H7 (cell line): Measurements from ENCODE around the gene FKBP3. TPM values are rescaled to one million over a fixed set of nuclear protein-coding genes. Genes with fewer than 3 reads are reported as not detected.
A peak's percentile ranks its signal among the peaks of the same experiment; 100 is the strongest.
"Not testable (repeated sequence)": the region's sequence is repeated elsewhere in the genome, so short reads cannot be mapped to it uniquely, and the experiment has no call there.

Experiments
- DNase-seq: peaks from one replicate; pipeline ENCODE4 v3.0.0; 2012
- H3K27me3 ChIP-seq: 2 replicates; pipeline ENCODE4 v1.6.0; 2011; ENCODE audit warnings: mild to moderate bottlenecking, low read length; ENCODE audit not compliant: control insufficient read depth, insufficient read depth
- H3K36me3 ChIP-seq: replicated peaks from 2 replicates; pipeline ENCODE4 v1.5.1; 2011; ENCODE audit warnings: low read length; ENCODE audit not compliant: control insufficient read depth, insufficient read depth
- H3K4me3 ChIP-seq: 2 replicates; pipeline ENCODE4 v1.5.1; 2011; ENCODE audit warnings: low read depth, mild to moderate bottlenecking, control low read depth, low read length, moderate library complexity; ENCODE audit not compliant: insufficient read depth
- total RNA-seq: library from RNA; depleted of rRNA; stranded (reverse); fragments of >200 nt; shearing (Covaris generic); gene quantifications from 2 replicates; pipeline ENCODE4 v1.2.3, GENCODE V29; 2014

FKBP3 gene
- total RNA-seq, 1 experiment from 2014 or later: 54.0 TPM

DNA sequence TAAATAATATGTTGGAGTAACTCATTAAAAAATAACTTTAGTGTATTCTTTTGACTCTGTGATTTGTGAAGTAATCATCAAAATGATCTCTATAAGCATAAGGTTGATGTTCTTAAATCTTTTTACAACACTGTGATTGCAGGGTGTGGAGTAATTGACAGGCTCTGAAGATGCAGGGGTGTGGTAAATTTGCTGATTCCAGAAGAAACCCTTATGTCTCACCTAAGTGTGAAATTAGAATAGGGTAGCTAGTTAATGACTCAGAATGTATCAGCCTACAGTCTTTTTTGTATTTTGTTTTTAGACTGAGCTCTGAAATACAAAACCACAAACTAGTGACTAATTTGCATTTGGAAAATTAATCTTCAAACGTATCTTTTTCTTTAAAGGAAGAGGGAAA is 44.5 kb downstream of the FKBP3 start:
- no peak for DNase-seq
- no peaks in the 10 kb centered on the region for H3K27me3 ChIP-seq
- H3K4me3 ChIP-seq: no peak overlapping the region
- H3K36me3 ChIP-seq: no peaks in the 10 kb centered on the region

DNA sequence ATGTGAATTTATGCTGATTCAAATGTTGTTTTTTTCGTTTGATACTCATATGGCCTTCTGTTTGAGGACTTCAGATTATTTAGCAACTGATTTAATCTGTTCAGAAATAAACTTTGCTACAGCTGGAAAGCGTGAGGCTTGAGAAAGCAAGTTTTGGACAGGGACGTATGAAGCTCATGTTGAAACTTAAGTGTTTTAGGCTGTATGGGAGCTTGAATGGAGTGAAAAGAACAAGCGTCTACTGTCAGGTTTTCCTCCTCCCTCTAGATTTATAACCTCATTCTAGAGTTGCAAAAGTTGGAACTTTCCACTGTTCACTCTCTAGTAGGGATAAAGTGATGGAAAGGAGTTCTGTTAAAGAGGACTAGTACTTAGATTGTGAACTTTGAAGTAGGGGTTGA is 49.3 kb downstream of the FKBP3 start:
- no peaks in the 10 kb centered on the region for H3K27me3 ChIP-seq
- no peak for DNase-seq
- no peaks in the 10 kb centered on the region for H3K36me3 ChIP-seq
- H3K4me3 ChIP-seq: peak overlapping the region; percentile 84

DNA sequence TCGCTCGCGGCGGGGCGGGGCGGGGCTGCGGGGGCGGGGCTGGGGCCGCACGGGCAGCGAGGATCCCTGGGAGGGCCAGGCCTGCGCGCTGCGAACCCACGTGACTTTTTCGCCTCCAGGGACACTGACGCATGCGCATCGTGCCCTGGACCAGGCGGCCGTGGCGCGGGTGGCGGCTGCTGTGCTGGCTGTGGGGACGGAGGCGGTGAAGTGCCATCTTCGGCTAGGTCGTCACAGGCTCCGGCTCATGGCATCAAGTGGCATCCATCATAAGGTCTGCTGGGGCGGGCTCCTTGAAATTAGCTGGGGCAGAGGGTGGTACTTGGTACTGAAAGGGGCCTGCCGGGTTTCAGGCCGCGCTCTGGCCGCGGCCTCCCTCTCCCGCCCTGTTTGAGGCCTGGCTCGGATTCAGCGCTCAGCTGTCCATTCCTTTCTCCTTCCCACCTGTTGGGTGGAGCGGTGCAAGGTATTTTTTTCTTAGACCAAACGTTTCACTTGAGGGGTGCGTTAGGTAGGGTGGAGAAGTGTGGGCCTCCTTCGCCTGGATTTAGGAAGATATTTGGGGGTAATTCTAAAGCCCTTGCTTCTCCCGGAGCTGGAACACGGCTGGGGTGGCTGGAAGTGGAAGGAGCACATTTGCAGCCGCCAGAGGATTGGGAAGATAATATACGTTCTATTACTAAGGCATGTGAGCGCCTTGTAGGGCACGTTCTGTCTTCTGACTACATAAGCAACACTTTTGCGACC is 50.1 kb downstream of the FKBP3 start, which contains the start of gene PRPF39:
PRPF39 (plus strand) TSS at position 141 of the 747 bp plus-strand sequence. CDS start 11,124 bp downstream, outside the sequence.
- DNase-seq: peak; percentile 97
- H3K4me3 ChIP-seq: peak within 1 kb of the TSS; percentile 84

DNA sequence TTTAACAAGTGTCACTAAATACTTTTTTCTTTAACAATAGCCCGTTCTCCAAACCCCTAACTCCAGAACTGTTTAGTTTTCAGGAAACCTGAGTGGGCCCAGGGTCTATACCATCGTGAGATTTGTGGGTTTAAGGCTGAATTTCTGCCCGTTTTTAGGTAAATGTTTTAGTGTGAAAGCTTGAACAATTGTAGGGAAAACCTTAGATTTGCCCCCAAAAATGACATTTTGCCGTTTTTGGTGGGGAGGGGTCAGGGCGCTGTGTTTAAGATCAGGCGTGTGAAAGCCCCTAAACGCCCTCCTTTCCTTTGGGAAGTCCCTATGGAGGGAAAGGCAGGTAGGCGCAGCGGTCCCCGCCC is 50.7 kb downstream of the FKBP3 start:
- DNase-seq: no peak
- peak overlapping the region; percentile 27 for H3K4me3 ChIP-seq
- no peaks in the 10 kb centered on the region for H3K36me3 ChIP-seq

More for the DNA sequence above, 50.1 kb downstream of the FKBP3 start, which contains the start of gene PRPF39:
- no peaks in the 10 kb centered on the region for H3K27me3 ChIP-seq
- H3K36me3 ChIP-seq: no peaks in the 10 kb centered on the region

DNA sequence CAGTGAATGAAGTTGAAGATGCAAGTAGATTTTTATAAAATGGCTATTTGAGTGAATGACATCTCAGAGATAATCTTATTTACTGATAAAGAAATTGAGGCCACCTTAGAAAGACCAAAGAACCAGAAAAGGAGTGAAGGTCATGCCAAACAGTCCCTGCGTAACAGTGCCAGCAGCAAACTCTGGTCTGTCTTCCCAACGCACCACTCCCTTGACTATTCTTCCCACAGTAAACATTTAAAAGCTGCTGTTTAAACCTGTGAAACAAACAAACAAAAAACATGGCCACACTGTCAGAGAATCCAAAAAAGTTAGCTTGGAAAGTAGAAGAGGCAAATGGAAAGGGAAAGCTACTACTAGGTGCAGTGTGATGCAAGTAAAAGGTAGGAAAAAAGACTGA is 51.9 kb downstream of the FKBP3 start:
- H3K4me3 ChIP-seq: no peak overlapping the region
- DNase-seq: no peak
- H3K36me3 ChIP-seq: no peaks in the 10 kb centered on the region
- no peaks in the 10 kb centered on the region for H3K27me3 ChIP-seq

More for the DNA sequence above, 50.7 kb downstream of the FKBP3 start:
- H3K27me3 ChIP-seq: no peaks in the 10 kb centered on the region

DNA sequence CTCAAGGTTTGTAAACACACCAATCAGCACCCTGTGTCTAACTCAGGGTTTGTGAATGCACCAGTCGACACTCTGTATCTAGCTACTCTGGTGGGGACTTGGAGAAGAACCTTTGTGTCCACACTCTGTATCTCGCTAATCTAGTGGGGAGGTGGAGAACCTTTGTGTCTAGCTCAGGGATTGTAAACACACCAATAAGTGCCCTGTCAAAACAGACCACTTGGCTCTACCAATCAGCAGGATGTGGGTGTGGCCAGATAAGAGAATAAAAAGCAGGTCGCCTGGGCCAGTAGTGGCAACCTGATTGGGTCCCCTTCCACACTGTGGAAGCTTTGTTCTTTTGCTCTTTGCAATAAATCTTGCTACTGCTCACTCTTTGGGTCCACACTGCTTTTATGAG is 53.2 kb downstream of the FKBP3 start:
- H3K27me3 ChIP-seq: not testable (repeated sequence)

DNA sequence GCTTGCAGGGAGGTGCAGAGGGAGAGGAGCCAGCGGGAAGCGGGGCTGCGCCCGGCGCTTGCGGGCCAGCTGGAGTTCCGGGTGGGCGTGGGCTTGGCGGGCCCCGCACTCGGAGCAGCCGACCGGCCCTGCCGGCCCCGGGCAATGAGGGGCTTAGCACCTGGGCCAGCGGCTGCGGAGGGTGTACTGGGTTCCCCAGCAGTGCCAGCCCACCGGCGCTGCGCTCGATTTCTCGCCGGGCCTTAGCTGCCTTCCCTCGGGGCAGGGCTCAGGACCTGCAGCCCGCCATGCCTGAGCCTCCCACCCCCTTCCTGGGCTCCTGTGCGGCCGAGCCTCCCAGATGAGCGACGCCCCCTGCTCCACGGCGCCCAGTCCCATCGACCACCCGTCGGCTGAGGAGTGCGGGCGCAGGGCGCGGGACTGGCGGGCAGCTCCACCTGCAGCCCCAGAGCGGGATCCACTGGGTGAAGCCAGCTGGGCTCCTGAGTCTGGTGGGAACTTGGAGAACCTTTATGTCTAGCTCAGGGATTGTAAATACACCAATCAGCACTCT is 53.8 kb downstream of the FKBP3 start:
- not testable (repeated sequence) for H3K27me3 ChIP-seq, H3K36me3 ChIP-seq, DNase-seq, H3K4me3 ChIP-seq

More for the DNA sequence above, 53.2 kb downstream of the FKBP3 start:
- H3K36me3 ChIP-seq, H3K4me3 ChIP-seq, DNase-seq: not testable (repeated sequence)

DNA sequence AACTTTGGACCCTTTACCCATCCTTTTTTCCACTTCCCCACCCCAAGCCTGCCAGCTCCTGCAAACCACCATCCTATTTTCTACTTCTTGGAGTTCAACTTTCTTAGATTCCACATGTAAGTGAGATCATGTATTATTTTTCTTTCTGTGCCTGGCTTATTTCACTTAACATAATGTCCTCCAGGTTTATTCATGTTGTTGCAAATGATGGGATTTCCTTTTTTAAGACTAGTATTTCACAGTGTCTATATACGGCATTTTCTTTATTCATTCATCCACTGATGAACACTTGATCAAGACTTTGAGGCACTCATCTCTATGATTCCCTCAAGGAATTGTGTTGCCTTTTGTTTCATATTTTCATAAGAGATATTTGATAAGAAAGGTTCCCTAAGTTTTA is 56.0 kb downstream of the FKBP3 start:
- DNase-seq: no peak
- Histone ChIP-seq H3K27me3 (no peaks in the 10 kb centered on the region), H3K36me3 (no peaks in the 10 kb centered on the region)

DNA sequence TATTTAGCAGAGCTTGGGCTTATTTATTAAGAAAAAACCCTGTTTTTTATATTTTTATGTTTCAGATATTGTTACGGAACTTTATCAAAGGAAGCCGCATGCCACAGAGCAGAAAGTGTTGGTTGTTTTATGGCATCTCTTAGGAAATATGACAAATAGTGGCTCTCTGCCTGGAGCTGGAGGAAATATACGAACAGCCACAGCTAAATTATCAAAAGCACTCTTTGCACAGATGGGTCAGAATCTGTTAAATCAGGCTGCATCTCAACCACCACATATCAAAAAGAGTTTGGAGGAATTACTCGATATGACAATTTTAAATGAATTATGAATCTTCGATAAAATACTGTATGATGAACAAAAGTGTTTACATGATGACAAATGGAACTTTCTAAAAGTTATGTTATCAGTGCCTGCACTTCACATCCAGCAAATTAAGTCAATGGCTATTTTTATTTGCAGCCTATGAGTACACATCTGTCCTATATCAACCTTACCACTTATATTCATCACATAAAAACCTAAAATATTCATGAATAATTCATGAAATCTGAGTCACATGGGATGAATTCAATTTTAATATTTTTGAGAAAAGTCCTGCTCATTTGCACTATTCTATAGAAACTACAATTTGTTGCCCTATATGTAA is 60.9 kb downstream of the FKBP3 start:
- no peak for DNase-seq
- no peak overlapping the region for H3K4me3 ChIP-seq
- no peaks in the 10 kb centered on the region for H3K36me3 ChIP-seq
- no peaks in the 10 kb centered on the region for H3K27me3 ChIP-seq

More for the DNA sequence above, 56.0 kb downstream of the FKBP3 start:
- H3K4me3 ChIP-seq: no peak overlapping the region

DNA sequence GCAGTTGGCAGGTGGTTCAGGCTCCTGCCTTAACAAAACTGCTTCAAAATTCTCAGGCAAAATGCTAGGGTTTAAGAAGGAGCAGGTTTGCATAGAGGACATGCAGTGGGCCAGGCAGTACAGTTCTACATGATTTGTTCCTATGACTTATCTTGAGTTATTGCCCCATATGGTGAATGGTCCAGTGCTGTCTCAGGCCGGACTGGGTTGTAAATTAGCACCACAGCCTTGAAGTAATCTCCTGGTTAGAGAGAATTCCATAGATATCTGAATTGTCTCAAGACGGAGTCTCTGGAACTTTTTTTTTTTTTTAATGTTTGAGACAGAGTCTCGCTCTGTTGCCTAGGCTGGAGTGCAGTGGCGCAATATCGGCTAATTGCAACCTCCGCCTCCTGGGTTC is 62.2 kb downstream of the FKBP3 start:
- no peak for DNase-seq
- Histone ChIP-seq H3K4me3 (no peak overlapping the region), H3K36me3 (no peaks in the 10 kb centered on the region), H3K27me3 (no peaks in the 10 kb centered on the region)

DNA sequence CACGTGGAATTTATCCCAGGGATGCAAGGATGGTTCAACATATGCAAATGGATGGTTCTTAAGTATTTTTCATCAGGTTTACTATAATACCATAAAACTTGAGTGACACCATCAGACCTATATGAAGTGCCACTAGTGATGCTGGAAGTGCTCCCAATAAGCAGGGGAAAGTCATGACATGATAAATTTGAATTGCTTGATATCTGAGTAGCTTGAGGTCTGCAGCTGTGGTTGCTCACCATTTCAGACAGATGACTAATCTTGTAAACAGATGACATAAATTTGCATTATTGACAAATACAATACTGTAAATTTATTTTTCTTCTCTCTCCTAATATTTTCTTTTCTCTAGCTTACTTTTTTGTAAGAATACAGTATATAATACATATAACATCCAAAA is 64.1 kb downstream of the FKBP3 start:
- Histone ChIP-seq H3K4me3 (no peak overlapping the region), H3K27me3 (no peaks in the 10 kb centered on the region), H3K36me3 (no peaks in the 10 kb centered on the region)
- no peak for DNase-seq

DNA sequence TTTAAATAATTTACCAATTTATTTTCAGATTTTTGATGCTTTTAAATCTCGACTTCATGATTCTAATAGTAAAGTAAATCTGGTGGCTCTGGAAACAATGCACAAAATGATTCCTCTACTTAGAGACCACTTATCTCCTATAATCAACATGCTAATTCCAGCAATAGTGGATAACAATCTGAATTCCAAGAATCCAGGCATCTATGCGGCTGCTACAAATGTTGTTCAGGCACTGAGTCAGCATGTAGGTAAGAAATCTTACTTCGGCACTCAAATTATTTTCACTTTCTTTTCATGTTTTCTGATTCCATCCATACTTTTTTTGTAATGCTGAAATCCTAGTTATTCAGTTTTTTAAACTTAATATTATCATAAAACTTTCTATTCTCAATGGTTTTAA is 65.9 kb downstream of the FKBP3 start:
- Histone ChIP-seq H3K36me3 (no peaks in the 10 kb centered on the region), H3K4me3 (no peak overlapping the region), H3K27me3 (no peaks in the 10 kb centered on the region)
- DNase-seq: no peak

DNA sequence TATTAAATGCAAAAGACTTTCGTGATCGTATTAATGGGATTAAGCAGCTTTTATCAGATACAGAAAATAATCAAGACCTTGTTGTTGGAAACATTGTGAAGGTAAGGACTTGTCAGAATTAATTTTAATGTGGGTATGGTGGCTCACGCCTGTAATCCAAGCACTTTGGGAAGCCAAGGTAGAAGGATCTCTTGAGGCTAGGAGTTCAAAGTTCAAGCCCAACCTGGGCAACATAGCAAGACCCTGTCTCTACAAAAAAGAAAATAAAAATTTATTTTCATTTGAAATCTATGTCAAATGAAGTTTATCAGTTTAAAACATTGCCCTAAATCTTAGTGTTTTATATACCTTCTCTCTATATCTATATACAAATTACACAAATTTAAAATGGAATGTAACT is 67.6 kb downstream of the FKBP3 start:
- DNase-seq: no peak
- no peak overlapping the region for H3K4me3 ChIP-seq

DNA sequence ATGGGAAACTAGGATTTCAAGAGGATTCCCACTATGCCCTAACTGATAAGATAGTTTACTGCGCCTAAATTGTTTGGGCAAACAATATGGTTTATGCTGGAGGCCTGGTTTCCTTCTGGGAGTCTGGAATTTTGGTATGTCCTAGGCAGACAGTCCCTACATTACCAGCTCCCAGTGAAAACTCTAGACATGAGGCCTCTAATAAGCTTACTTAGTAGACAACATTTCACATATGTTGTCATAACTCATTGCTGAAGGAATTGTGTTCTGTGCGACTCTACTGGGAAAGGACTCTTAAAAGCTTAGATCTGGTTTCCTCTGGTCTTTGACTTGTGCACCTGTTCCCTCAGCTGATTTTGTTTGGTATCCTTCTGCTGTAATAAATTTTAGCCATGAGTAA is 68.3 kb downstream of the FKBP3 start:
- Histone ChIP-seq H3K36me3 (no peaks in the 10 kb centered on the region), H3K27me3 (no peaks in the 10 kb centered on the region), H3K4me3 (no peak overlapping the region)
- DNase-seq: no peak

More for the DNA sequence above, 67.6 kb downstream of the FKBP3 start:
- H3K36me3 ChIP-seq: no peaks in the 10 kb centered on the region
- H3K27me3 ChIP-seq: no peaks in the 10 kb centered on the region
